Brain microvascular endothelial cell (primary cell): ENCODE measurements around the gene DGAT2.

Source experiments
- DNase-seq: peaks from one replicate; pipeline ENCODE4 v3.0.0-alpha.2; 2020
- H3K27ac ChIP-seq: fragments of 250-450 bp; sonication (Bioruptor Pico); 2 replicates; pipeline ENCODE4 v1.5.1; 2020; ENCODE audit warnings: mild to moderate bottlenecking, moderate library complexity
- H3K27me3 ChIP-seq: fragments of 250-450 bp; sonication (Bioruptor Pico); replicated peaks from 2 replicates; pipeline ENCODE4 v1.5.1; 2020; ENCODE audit warnings: mild to moderate bottlenecking
- H3K36me3 ChIP-seq: fragments of 250-450 bp; sonication (Bioruptor Pico); replicated peaks from 2 replicates; pipeline ENCODE4 v1.5.1; 2020; ENCODE audit warnings: mild to moderate bottlenecking
- H3K4me3 ChIP-seq: 2 replicates; pipeline ENCODE4 v1.5.1; 2011; ENCODE audit warnings: low read depth, mild to moderate bottlenecking, control low read depth, low read length, moderate library complexity
- CTCF ChIP-seq: IDR thresholded peaks from 2 replicates; pipeline ENCODE4 v1.5.1; 2011; ENCODE audit warnings: low read depth, mild to moderate bottlenecking, moderate library complexity, low read length, control low read depth, inconsistent platforms; ENCODE audit errors: missing control alignments
- in situ Hi-C: cut with HindIII; loops from 2 replicates; pipeline ENCODE4 v1.10.0; 2017; ENCODE audit warnings: low sequenced_read_pairs, low pct_ligation_motif_present

DGAT2 gene

GRCh38 chr11:75797792-75798191 lies 29.2 kb downstream of the DGAT2 start:
- Histone ChIP-seq H3K27ac (no peak overlapping the region), H3K36me3 (no peaks in the 10 kb centered on the region), H3K4me3 (no peak overlapping the region), H3K27me3 (no peaks in the 10 kb centered on the region)
- TF ChIP-seq CTCF = no peak
- DNase-seq = no peak
- in situ Hi-C loops = no loop called here

DNA sequence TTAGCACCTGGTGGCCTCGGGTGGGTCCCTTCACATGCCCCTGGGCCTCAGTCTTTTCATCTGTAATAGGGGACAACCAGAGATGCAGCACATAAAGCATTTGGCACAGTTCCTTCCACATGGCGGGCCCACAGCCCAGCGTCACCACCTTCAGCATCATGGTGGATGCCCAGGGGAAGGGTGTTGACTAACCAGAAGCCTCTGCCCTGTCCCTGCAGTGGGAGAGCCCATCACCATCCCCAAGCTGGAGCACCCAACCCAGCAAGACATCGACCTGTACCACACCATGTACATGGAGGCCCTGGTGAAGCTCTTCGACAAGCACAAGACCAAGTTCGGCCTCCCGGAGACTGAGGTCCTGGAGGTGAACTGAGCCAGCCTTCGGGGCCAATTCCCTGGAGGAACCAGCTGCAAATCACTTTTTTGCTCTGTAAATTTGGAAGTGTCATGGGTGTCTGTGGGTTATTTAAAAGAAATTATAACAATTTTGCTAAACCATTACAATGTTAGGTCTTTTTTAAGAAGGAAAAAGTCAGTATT lies 31.6 kb downstream of the DGAT2 start:
- in situ Hi-C loops = no loop called here
- DNase-seq = no peak
- no peak for TF ChIP-seq CTCF
- Histone ChIP-seq H3K27me3 (no peaks in the 10 kb centered on the region), H3K4me3 (no peak overlapping the region), H3K27ac (no peak overlapping the region), H3K36me3 (no peaks in the 10 kb centered on the region)

GRCh38 chr11:75800728-75801361 lies 32.3 kb downstream of the DGAT2 start:
- no peak overlapping the region for H3K4me3 ChIP-seq
- H3K27ac ChIP-seq = no peak overlapping the region
- H3K36me3 ChIP-seq = no peaks in the 10 kb centered on the region
- DNase-seq = no peak
- no peak for TF ChIP-seq CTCF
- in situ Hi-C loops = no loop called here
- H3K27me3 ChIP-seq = no peaks in the 10 kb centered on the region

GRCh38 chr11:75801362-75802020 lies 32.9 kb downstream of the DGAT2 start:
- H3K4me3 ChIP-seq = no peak overlapping the region
- no peak for DNase-seq
- no peak for TF ChIP-seq CTCF
- H3K36me3 ChIP-seq = no peaks in the 10 kb centered on the region
- in situ Hi-C loops = no loop called here
- H3K27ac ChIP-seq = no peak overlapping the region
- no peaks in the 10 kb centered on the region for H3K27me3 ChIP-seq

GRCh38 chr11:75802021-75802912 lies 33.7 kb downstream of the DGAT2 start:
- DNase-seq = no peak
- H3K27me3 ChIP-seq = no peaks in the 10 kb centered on the region
- H3K27ac ChIP-seq = no peak overlapping the region
- no peak for TF ChIP-seq CTCF
- in situ Hi-C loops = no loop called here
- H3K36me3 ChIP-seq = no peaks in the 10 kb centered on the region
- no peak overlapping the region for H3K4me3 ChIP-seq
